Right lobe of liver (tissue), 6 donors: Measurements from ENCODE around the gene IFNA1. TPM values are rescaled to one million over a fixed set of nuclear protein-coding genes. Genes with fewer than 3 reads are reported as not detected.

Experiments
- ATAC-seq, 4 donors: fragments of 200-7000 bp; cut with Tn5 transposase; one replicate each; pipeline ENCODE4 v1.9.1; 2020; ENCODE audit warnings: mild to moderate bottlenecking in 4 of 4, moderate library complexity in 4 of 4
- DNase-seq, 3 donors: peaks; one replicate each; pipeline ENCODE4 v3.0.0-alpha.2; 2020
- H3K27ac ChIP-seq, 3 donors: fragments of 200-600 bp; one replicate each; pipeline ENCODE4 v1.8.0; 2022
- H3K27me3 ChIP-seq, 2 donors: fragments of 200-600 bp; one replicate each; pipeline ENCODE4 v1.8.0; 2022
- H3K36me3 ChIP-seq, 4 donors: fragments of 200-600 bp; sonication (generic) in 1 of 4; one replicate each; pipeline versions ENCODE4 v1.5.1 to v1.8.0; 2017 to 2022; ENCODE audit warnings: control low read depth in 1 of 4
- H3K4me1 ChIP-seq, 4 donors: fragments of 200-600 bp; sonication (generic) in 1 of 4; one replicate each; pipeline versions ENCODE4 v1.5.1 to v1.8.0; 2017 to 2022; ENCODE audit warnings: control low read depth in 1 of 4
- H3K4me3 ChIP-seq, 3 donors: fragments of 200-600 bp; one replicate each; pipeline ENCODE4 v1.8.0; 2022
- H3K9me3 ChIP-seq, 4 donors: fragments of 200-600 bp; sonication (generic) in 1 of 4; one replicate each; pipeline versions ENCODE4 v1.5.1 to v1.8.0; 2017 to 2022; ENCODE audit warnings: control low read depth in 1 of 4
- CTCF ChIP-seq, 4 donors: fragments of 200-600 bp in 3 of 4; fragments of 450-650 bp in 1 of 4; IDR thresholded peaks; one replicate each; pipeline versions ENCODE4 v1.5.1 to v1.8.0; 2016 to 2022; ENCODE audit warnings: antibody characterized with exemption in 4 of 4, mild to moderate bottlenecking in 2 of 4
- POLR2A ChIP-seq: fragments of 450-650 bp; IDR thresholded peaks from one replicate; pipeline ENCODE4 v1.6.1; 2017; ENCODE audit warnings: antibody characterized with exemption, mild to moderate bottlenecking
- WGBS: methylation state at CpG from one replicate; pipeline ENCODE4 v1.1.6; 2018; ENCODE audit warnings: low coverage, low lambda C conversion rate; ENCODE audit not compliant: insufficient coverage; ENCODE audit errors: missing lambda C conversion rate; 5-methylcytosine and 5-hydroxymethylcytosine counted together
- intact Hi-C, 2 donors: fragments of 100-400 bp; cut with DNase I; formaldehyde crosslinking; loops; one replicate each; pipeline versions ENCODE4 v1.11.2 to v1.14.1; 2022
- total RNA-seq, 6 experiments: library from RNA; depleted of rRNA in 2 of 6; stranded (reverse); fragments of >200 nt in 2 of 6; fragmentation: NEBNext Ultra II Directional in 3 of 6; extraction: Animal tissue kit (Norgen Biotek cat#: 25700) in 3 of 6; gene quantifications; one replicate each; pipeline versions ENCODE4 v1.1.0 to v1.2.4, GENCODE V29; 2016 to 2023
- donor health status: DM: no; HTN: yes; CAD: no.
- donor health status: DM: no; HTN: no; CAD: no.
- donor health status: DM: no; HTN: no; CAD: no.
- donor health status: DM: no; HTN: yes; CAD: no.
- donor health status: DM: no; HTN: yes; CAD: no.

The IFNA1 gene
- total RNA-seq, 6 experiments from 2014 or later: not detected

GRCh38 chr9:21465859-21466518, 25.8 kb downstream of the IFNA1 start:
- peak; percentile 46 to 69 (median 62) for TF ChIP-seq CTCF (IDR thresholded peaks at IDR 0.05)
- TF ChIP-seq POLR2A: no peak
- Histone ChIP-seq H3K27ac (no peak overlapping the region), H3K9me3 (no peaks in the 10 kb centered on the region), H3K27me3 (no peaks in the 10 kb centered on the region), H3K36me3 (no peaks in the 10 kb centered on the region), H3K4me1 (no peaks in the 10 kb centered on the region), H3K4me3 (no peak overlapping the region)
- intact Hi-C loops: no loop called here
- ATAC-seq (peak; percentile 70 to 85 (median 74)), DNase-seq (no peak)

- H3K27ac ChIP-seq: no peak overlapping the region
- TF ChIP-seq CTCF (IDR thresholded peaks at IDR 0.05): no peak
- TF ChIP-seq POLR2A: no peak
- WGBS: 66% methylated on average over 5 of the region's 5 CpGs
- DNase-seq (no peak), ATAC-seq (no peak)
- intact Hi-C loops: no loop called here
- no peaks in the 10 kb centered on the region for H3K27me3 ChIP-seq
- no peaks in the 10 kb centered on the region for H3K36me3 ChIP-seq
- H3K4me3 ChIP-seq: no peak overlapping the region
- no peaks in the 10 kb centered on the region for H3K9me3 ChIP-seq
- no peaks in the 10 kb centered on the region for H3K4me1 ChIP-seq
Observed at GRCh38 chr9:21470126-21470525, 29.9 kb downstream of the IFNA1 start.

GRCh38 chr9:21473236-21473635, 33.0 kb downstream of the IFNA1 start:
- intact Hi-C loops: no loop called here
- H3K4me1 ChIP-seq: no peaks in the 10 kb centered on the region
- H3K36me3 ChIP-seq: no peaks in the 10 kb centered on the region
- ATAC-seq (no peak), DNase-seq (no peak)
- H3K27ac ChIP-seq: no peak overlapping the region
- no peak for TF ChIP-seq POLR2A
- no peak for TF ChIP-seq CTCF (IDR thresholded peaks at IDR 0.05)
- WGBS: 33% methylated on average over 3 of the region's 3 CpGs
- H3K4me3 ChIP-seq: no peak overlapping the region
- no peaks in the 10 kb centered on the region for H3K27me3 ChIP-seq
- no peaks in the 10 kb centered on the region for H3K9me3 ChIP-seq

GRCh38 chr9:21477466-21477865, 37.2 kb downstream of the IFNA1 start:
- ATAC-seq (no peak), DNase-seq (no peak)
- no peak for TF ChIP-seq CTCF (IDR thresholded peaks at IDR 0.05)
- TF ChIP-seq POLR2A: no peak
- no peak overlapping the region for H3K4me3 ChIP-seq
- WGBS: 37% methylated on average over 2 of the region's 2 CpGs
- H3K27me3 ChIP-seq: no peaks in the 10 kb centered on the region
- H3K27ac ChIP-seq: no peak overlapping the region
- H3K9me3 ChIP-seq: no peaks in the 10 kb centered on the region
- H3K36me3 ChIP-seq: no peaks in the 10 kb centered on the region
- intact Hi-C loops: no loop called here
- H3K4me1 ChIP-seq: no peaks in the 10 kb centered on the region
